ENCODE results near the gene COL15A1. TPM values are rescaled to one million over a fixed set of nuclear protein-coding genes. Genes with fewer than 3 reads are reported as not detected.

COL15A1 gene
- total and polyA plus RNA-seq, 2 donors (not counting 1 experiment from before 2014, with no cell fraction given), result not detected

DNA sequence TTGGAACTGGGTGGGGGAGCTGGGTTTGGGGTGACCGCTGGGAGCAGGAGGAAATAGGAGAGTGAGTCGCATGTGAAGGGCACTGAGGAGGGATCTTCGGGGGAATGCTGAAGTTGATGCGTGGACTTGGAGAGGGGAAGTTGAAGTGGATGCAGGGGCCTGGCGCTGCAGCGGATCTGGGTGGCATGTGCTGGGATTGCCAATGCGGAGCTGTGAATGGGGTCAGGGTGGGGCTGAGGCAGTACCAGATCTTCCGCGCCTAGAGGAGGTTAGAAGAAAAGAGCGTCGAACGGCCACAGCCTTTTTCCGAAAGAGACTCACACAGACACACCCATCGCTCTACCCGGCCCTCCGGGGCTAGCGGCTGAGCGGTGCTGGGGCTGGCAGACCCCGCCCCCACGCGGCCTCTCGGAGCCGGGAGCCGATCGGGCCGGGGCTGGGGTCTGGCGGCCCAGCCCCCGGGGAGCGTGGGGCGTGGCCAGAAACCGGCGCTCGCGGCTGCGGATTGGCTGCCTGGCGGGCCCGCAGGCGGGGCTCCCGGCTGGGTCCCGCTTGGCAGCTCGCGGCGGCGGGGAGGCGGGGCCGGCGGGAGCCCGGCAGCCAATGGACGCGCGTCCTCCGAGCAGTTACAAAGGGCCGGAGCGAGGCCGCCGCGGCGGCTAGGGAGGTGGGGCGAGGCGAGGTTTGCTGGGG lies 160.9 kb downstream of the COL15A1 start, which contains the start of gene TGFBR1:
TGFBR1 (plus strand) TSS at position 655 of the 693 bp plus-strand sequence. CDS start 93 bp downstream, outside the sequence.
- Histone ChIP-seq H3K4me3 (ENCODE audit: control extremely low read depth in 1 of 5, extremely low read depth in 1 of 5, insufficient read depth in 1 of 5, low read depth in 2 of 5, low read length in 4 of 5) (peak within 1 kb of the TSS; percentile 64 to 87 (median 79)), H3K36me3 (replicated peaks in 1 of 2; ENCODE audit: control extremely low read depth in 1 of 2, control insufficient read depth in 1 of 2, extremely low read depth in 1 of 2, insufficient read depth in 2 of 2, low read length in 1 of 2) (no peaks in the 10 kb centered on the region), H3K4me1 (ENCODE audit: control insufficient read depth in 2 of 2, insufficient read depth in 2 of 2, low read length in 2 of 2) (peaks cover 40 to 44% of the 10 kb centered on the region in 2 donors), H3K27ac (ENCODE audit: low read length in 2 of 2) (peak within 1 kb of the TSS; percentile 16 to 74), H3K9ac (ENCODE audit: low read length) (peak within 1 kb of the TSS; percentile 80), H3K27me3 (replicated peaks in 1 of 4; ENCODE audit: control extremely low read depth in 1 of 4, control insufficient read depth in 3 of 4, insufficient read depth in 4 of 4, low read length in 3 of 4) (no peaks in the 10 kb centered on the region), H3K9me3 (ENCODE audit: control extremely low read depth in 1 of 3, control insufficient read depth in 2 of 3, insufficient read depth in 1 of 3, low read length in 2 of 3) (no peaks in the 10 kb centered on the region), H3K79me2 (ENCODE audit: control insufficient read depth, insufficient read depth, low read length) (peaks cover 43% of the 10 kb centered on the region), H4K20me1 (ENCODE audit: control insufficient read depth, insufficient read depth, low read length, poor library complexity, severe bottlenecking) (no peaks in the 10 kb centered on the region), H2AFZ (ENCODE audit: insufficient read depth, low read depth, low read length, poor library complexity, severe bottlenecking) (peak within 1 kb of the TSS; percentile 84), H3K4me2 (replicated peaks; ENCODE audit: low read depth, low read length, poor library complexity, severe bottlenecking) (peak within 1 kb of the TSS; percentile 94)
- Mint-ChIP-seq H3K9me3 (ENCODE audit: insufficient read depth) (no peaks in the 10 kb centered on the region), H3K27ac (peak within 1 kb of the TSS; percentile 89), H3K4me3 (peak within 1 kb of the TSS; percentile 97), H3K4me1 (peaks cover 48% of the 10 kb centered on the region), H3K27me3 (no peaks in the 10 kb centered on the region)
- POLR2A ChIA-PET, result interaction anchor here (0.6 to 3.1 kb wide), 8 partner anchors 8 to 118 kb away, joined by 3 to 13 read pairs (median 4); no protein-coding TSS in a partner anchor
- WGBS (ENCODE audit: insufficient coverage), result under 1% methylated on average over 56 of the region's 60 CpGs
- ATAC-seq (ENCODE audit: low read depth) (peak; percentile 83), DNase-seq (peak; percentile 96)
- intact Hi-C loops (cut with micrococcal nuclease), result loop anchor here (1.0 to 2.0 kb wide), 4 partner anchors 26 to 716 kb away; partner anchors contain the start of gene NR4A3
- CTCF ChIA-PET, result interaction anchor here (0.7 to 8.3 kb wide), 14 partner anchors 10 to 129 kb away, joined by 3 to 82 read pairs (median 5); no protein-coding TSS in a partner anchor
- no peak for TF ChIP-seq EZH2 (IDR thresholded peaks at IDR 0.05; ENCODE audit: borderline replicate concordance, insufficient read depth, low read depth, low read length, poor library complexity, severe bottlenecking)
- TF ChIP-seq, protein P1, sequence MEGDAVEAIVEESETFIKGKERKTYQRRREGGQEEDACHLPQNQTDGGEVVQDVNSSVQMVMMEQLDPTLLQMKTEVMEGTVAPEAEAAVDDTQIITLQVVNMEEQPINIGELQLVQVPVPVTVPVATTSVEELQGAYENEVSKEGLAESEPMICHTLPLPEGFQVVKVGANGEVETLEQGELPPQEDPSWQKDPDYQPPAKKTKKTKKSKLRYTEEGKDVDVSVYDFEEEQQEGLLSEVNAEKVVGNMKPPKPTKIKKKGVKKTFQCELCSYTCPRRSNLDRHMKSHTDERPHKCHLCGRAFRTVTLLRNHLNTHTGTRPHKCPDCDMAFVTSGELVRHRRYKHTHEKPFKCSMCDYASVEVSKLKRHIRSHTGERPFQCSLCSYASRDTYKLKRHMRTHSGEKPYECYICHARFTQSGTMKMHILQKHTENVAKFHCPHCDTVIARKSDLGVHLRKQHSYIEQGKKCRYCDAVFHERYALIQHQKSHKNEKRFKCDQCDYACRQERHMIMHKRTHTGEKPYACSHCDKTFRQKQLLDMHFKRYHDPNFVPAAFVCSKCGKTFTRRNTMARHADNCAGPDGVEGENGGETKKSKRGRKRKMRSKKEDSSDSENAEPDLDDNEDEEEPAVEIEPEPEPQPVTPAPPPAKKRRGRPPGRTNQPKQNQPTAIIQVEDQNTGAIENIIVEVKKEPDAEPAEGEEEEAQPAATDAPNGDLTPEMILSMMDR (IDR thresholded peaks at IDR 0.05), result no peak
